HG02571 (cell line): ENCODE data around the gene NME4.

Experiments used
- ATAC-seq: cut with Tn5 transposase; IDR thresholded peaks from one replicate; pipeline ENCODE4 v1.9.1; 2021; ENCODE audit warnings: mild to moderate bottlenecking, moderate library complexity; ENCODE audit not compliant: unreplicated experiment

Gene NME4

GRCh38 chr16:425082-425718 lies 28.2 kb downstream of the NME4 start, which contains the start of gene RAB11FIP3:
Gene RAB11FIP3 (plus strand): TSS chr16:425649. CDS start chr16:426007, 358 bp downstream.
- ATAC-seq: peak; percentile 77

GRCh38 chr16:425740-426114 lies 28.7 kb downstream of the NME4 start:
- peak; percentile 23 for ATAC-seq

GRCh38 chr16:426115-426905 lies 29.3 kb downstream of the NME4 start:
- ATAC-seq: peak; percentile 14

- no peak for ATAC-seq
Observed at GRCh38 chr16:426906-427249, 29.9 kb downstream of the NME4 start.

GRCh38 chr16:427250-427649 lies 30.3 kb downstream of the NME4 start:
- no peak for ATAC-seq

GRCh38 chr16:430904-431303 lies 33.9 kb downstream of the NME4 start:
- ATAC-seq: no peak

- no peak for ATAC-seq
Observed at GRCh38 chr16:440627-441026, 43.6 kb downstream of the NME4 start.

- ATAC-seq: no peak
Observed at GRCh38 chr16:441447-441846, 44.4 kb downstream of the NME4 start.

GRCh38 chr16:442976-443375 lies 46.0 kb downstream of the NME4 start:
- ATAC-seq: no peak

GRCh38 chr16:444027-444426 lies 47.0 kb downstream of the NME4 start:
- ATAC-seq: no peak

- no peak for ATAC-seq
Observed at GRCh38 chr16:445566-445965, 48.6 kb downstream of the NME4 start.
